ENCODE measurements around the gene EIF5B. TPM values are rescaled to one million over a fixed set of nuclear protein-coding genes. Genes with fewer than 3 reads are reported as not detected.

The EIF5B gene
- polyA plus RNA-seq, 3 donors, result 0.58 to 3.2 (median 1.5) TPM

GRCh38 chr2:99439971-99440505 is 102.8 kb downstream of the EIF5B start:
- Histone ChIP-seq H2AFZ (ENCODE audit: insufficient read depth, low read depth, low read length, poor library complexity, severe bottlenecking) (no peak overlapping the region), H3K9ac (ENCODE audit: insufficient read depth, low read length, poor library complexity, severe bottlenecking) (no peak overlapping the region), H3K9me3 (replicated peaks in 1 of 2; ENCODE audit: control insufficient read depth in 1 of 2, insufficient read depth in 1 of 2, low read length in 2 of 2) (no peaks in the 10 kb centered on the region), H3K27ac (ENCODE audit: low read depth in 1 of 2, low read length in 2 of 2) (no peak overlapping the region), H3K4me1 (ENCODE audit: control insufficient read depth in 1 of 2, insufficient read depth in 2 of 2, low read length in 2 of 2) (no peaks in the 10 kb centered on the region), H3K4me2 (replicated peaks; ENCODE audit: extremely low read depth, low read length, poor library complexity, severe bottlenecking) (no peak overlapping the region), H3K79me2 (ENCODE audit: insufficient read depth, low read length) (no peaks in the 10 kb centered on the region), H4K20me1 (ENCODE audit: insufficient read depth, low read length) (peaks cover 5% of the 10 kb centered on the region), H3K36me3 (replicated peaks in 1 of 2; ENCODE audit: control insufficient read depth in 1 of 2, insufficient read depth in 2 of 2, low read length in 2 of 2) (peaks cover 50 to 85% of the 10 kb centered on the region in 2 donors), H3K27me3 (ENCODE audit: control insufficient read depth in 2 of 2, insufficient read depth in 2 of 2, low read length in 2 of 2) (no peaks in the 10 kb centered on the region), H3K4me3 (replicated peaks in 1 of 3; ENCODE audit: low read depth in 2 of 3, low read length in 3 of 3) (no peak overlapping the region)
- Mint-ChIP-seq H3K27me3 (ENCODE audit: low read depth in 3 of 3) (no peaks in the 10 kb centered on the region), H3K36me3 (peaks cover 34 to 48% of the 10 kb centered on the region in 2 donors), H3K9me3 (no peaks in the 10 kb centered on the region), H3K4me3 (no peak overlapping the region), H3K4me1 (no peaks in the 10 kb centered on the region), H3K27ac (no peak overlapping the region)
- TF ChIP-seq CTCF (IDR thresholded peaks at IDR 0.05), result no peak
- no peak for DNase-seq
- intact Hi-C loops (cut with micrococcal nuclease), result no loop called here
- WGBS (ENCODE audit: insufficient coverage), result 90% methylated on average over 2 of the region's 4 CpGs

GRCh38 chr2:99442837-99443236 is 105.6 kb downstream of the EIF5B start:
- no peak overlapping the region for H3K4me2 ChIP-seq (replicated peaks; ENCODE audit: extremely low read depth, low read length, poor library complexity, severe bottlenecking)
- H3K4me1 ChIP-seq (ENCODE audit: control insufficient read depth in 1 of 2, insufficient read depth in 2 of 2, low read length in 2 of 2), result no peaks in the 10 kb centered on the region
- H2AFZ ChIP-seq (ENCODE audit: insufficient read depth, low read depth, low read length, poor library complexity, severe bottlenecking), result no peak overlapping the region
- Mint-ChIP-seq H3K4me3 (no peak overlapping the region), H3K9me3 (no peaks in the 10 kb centered on the region), H3K36me3 (peaks cover 37 to 58% of the 10 kb centered on the region in 2 donors), H3K27ac (no peak overlapping the region), H3K4me1 (no peaks in the 10 kb centered on the region), H3K27me3 (ENCODE audit: low read depth in 3 of 3) (peaks cover 0 to 1% (median 0%) of the 10 kb centered on the region in 3 donors)
- H3K9me3 ChIP-seq (replicated peaks in 1 of 2; ENCODE audit: control insufficient read depth in 1 of 2, insufficient read depth in 1 of 2, low read length in 2 of 2), result no peaks in the 10 kb centered on the region
- H3K9ac ChIP-seq (ENCODE audit: insufficient read depth, low read length, poor library complexity, severe bottlenecking), result no peak overlapping the region
- peaks cover 53 to 87% of the 10 kb centered on the region in 2 donors for H3K36me3 ChIP-seq (replicated peaks in 1 of 2; ENCODE audit: control insufficient read depth in 1 of 2, insufficient read depth in 2 of 2, low read length in 2 of 2)
- peaks cover 6% of the 10 kb centered on the region for H3K79me2 ChIP-seq (ENCODE audit: insufficient read depth, low read length)
- peak in 2 of 3 donors; percentile 6 to 7 for DNase-seq
- H3K4me3 ChIP-seq (replicated peaks in 1 of 3; ENCODE audit: low read depth in 2 of 3, low read length in 3 of 3), result no peak overlapping the region
- intact Hi-C loops (cut with micrococcal nuclease), result no loop called here
- no peak overlapping the region for H3K27ac ChIP-seq (ENCODE audit: low read depth in 1 of 2, low read length in 2 of 2)
- H3K27me3 ChIP-seq (ENCODE audit: control insufficient read depth in 2 of 2, insufficient read depth in 2 of 2, low read length in 2 of 2), result no peaks in the 10 kb centered on the region
- peaks cover 5% of the 10 kb centered on the region for H4K20me1 ChIP-seq (ENCODE audit: insufficient read depth, low read length)
- peak; percentile 14 for TF ChIP-seq CTCF (IDR thresholded peaks at IDR 0.05)
- WGBS (ENCODE audit: insufficient coverage), result no CpG with 5 or more reads among the region's 1 CpG

All from CD14-positive monocyte (primary cell).